Endometrial microvascular endothelial cells (primary cell): ENCODE measurements around the gene SYS1. TPM values are rescaled to one million over a fixed set of nuclear protein-coding genes. Genes with fewer than 3 reads are reported as not detected.

Experiments
- in situ Hi-C: cut with HindIII; loops from 2 replicates; pipeline ENCODE4 v1.10.0; 2017; ENCODE audit warnings: low sequenced_read_pairs, low pct_unique_long_range_greater_than_20kb; ENCODE audit errors: inconsistent ontology term
- total RNA-seq: library from RNA; depleted of rRNA; stranded (reverse); fragments of >200 nt; gene quantifications from one replicate; pipeline ENCODE4 v1.2.3, GENCODE V29; 2015; ENCODE audit errors: inconsistent ontology term

The SYS1 gene
- total RNA-seq, 1 donor from 2014 or later, result 35.1 TPM

DNA sequence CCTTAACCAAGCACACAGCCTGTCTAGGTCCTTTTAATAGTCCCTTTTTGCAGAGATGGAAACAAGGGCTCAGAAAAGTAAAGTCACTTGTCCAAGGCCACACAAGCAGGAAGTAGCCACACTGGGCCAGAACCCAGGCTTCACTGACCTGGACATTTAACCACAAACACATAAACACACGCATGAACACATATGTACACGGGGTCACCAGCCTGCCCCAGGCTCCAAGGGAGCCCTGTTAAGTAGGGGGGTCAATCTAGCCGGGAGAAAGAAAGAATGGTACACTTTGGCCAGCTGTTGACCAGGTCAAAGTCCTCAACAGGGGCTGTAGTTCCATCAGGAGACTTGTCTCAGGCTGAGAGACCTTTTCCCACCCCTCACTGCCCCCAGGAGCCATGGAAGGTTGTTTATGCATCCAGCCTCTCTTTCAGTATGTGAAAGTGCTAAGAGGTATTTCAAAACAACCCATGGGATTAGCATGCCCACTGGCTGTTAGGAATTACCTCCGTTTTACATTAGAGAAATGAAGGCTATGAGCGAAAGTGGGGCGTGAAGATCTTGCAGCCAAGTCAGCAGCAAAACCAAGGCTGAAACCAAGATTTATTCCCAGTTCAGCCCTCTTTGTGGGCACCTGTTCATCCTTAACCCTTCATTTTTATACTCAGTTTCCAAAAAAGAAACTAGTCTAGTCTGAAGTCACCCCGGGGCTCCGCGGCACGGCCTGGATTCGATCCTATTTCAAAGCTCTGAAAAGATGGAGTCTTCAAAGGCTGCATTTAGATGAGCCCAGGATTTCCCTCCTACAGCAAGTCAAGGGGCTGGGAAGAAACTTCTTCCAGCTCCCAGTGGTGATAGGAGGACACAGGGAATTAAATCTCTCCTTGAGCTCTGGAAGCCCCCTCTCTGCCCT is 24.6 kb upstream of the SYS1 start:
- in situ Hi-C loops, result no loop called here

- in situ Hi-C loops, result no loop called here
Measured at GRCh38 chr20:45339084-45339483, 23.9 kb upstream of the SYS1 start.

DNA sequence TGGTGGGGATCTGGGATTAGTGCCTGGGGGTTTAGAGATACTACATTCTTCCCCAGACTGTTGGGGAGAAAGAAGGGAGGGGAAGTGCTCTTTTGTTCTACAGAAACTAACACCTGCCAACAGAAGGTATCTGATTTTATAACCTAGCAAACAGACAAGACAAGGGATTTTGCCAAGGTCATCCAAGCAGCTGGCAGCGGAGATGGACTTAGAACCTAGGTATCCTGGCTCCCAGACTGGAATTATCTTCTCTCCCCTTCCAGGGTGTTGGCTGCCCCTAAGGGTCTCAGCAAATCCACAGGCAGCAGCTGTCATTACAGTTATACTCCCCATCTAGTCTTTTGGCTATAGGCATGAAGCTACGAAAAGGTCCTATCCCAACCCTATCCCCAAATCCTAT is 23.2 kb upstream of the SYS1 start:
- in situ Hi-C loops, result no loop called here

DNA sequence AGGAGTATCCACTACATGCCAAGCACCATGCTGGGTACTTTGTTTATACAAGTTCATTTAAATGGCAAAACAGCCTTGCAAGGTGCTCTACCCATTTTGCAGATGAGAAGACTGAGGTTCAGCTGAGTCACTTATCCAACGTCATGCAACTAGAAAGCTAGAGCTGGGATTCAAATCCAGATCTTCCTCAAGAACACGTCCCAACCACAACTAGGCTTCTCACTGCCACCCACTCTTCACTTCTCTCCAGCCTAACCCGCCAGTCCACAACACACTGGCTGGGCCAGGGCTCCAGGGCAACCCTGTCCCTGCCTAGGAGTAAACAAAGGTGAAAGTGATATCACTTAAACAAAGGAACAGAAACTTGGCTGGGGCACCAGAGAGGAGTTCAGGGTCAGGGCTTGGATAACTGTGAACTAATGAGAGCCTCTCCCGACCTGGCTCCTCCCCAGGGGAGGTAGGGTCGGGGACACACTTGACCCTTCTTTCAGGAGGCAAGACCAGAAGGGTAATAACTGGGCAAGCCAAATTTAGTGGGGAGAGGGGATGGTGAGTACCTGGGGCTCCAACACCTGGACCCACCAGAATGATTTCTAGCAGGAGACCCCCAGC is 22.6 kb upstream of the SYS1 start:
- in situ Hi-C loops, result no loop called here

DNA sequence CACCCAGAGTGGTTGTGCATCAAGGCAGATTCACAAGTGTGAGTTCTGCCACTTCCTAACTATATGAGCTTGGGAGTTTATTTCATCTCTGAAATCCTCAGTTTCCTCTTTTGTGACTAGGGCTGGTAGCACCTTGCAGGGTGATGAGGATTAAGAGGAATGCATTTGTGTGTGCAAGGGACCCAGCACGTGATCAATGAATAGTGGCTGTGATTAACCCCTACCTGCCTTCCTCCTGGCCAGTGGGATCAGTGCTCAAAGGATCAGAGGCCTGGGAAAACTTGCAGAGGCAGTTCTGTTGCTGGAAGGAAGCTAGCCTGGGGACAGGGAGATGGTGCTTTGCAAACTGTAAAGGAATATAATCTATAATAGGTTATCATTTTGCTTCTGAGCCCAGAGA is 22.0 kb upstream of the SYS1 start:
- in situ Hi-C loops, result no loop called here

- in situ Hi-C loops, result no loop called here
Measured at GRCh38 chr20:45341579-45341938, 21.4 kb upstream of the SYS1 start.

GRCh38 chr20:45341939-45342854 is 20.8 kb upstream of the SYS1 start:
- in situ Hi-C loops, result no loop called here

DNA sequence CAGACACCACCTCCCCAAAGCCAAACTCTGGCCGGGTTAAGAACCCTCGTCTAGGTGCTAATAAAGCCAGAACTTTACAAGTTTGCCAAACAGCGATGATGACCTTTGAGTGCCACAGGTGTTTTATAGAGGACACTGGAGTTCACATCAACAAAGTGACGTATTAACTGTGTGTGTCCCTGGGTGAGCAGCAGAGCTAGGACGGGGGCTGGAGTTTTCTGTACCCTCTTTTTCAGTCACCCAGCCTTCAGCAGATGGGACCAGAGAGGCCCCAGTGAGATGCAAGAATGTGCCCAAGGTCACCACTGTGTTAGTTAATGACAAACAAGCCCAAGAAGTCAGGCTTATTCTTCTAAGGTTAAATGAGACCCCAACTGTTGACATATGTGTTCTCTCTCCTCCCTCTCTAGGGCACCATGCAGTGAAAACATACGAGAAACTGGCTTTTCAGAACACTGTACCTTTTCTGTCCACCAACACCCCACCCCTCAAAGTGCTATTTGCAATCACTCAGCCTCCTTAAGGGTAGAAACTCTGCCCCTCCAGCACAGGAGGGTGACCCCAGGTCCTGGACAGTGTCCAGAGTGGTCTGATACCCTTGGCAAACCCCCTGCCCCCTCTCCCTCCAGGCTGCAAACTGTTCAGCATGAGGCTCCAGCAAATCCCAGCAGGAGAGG is 20.0 kb upstream of the SYS1 start:
- in situ Hi-C loops, result no loop called here

GRCh38 chr20:45343532-45344167 is 19.3 kb upstream of the SYS1 start:
- in situ Hi-C loops, result no loop called here

- in situ Hi-C loops, result no loop called here
Measured at GRCh38 chr20:45344168-45344860, 18.6 kb upstream of the SYS1 start.

- in situ Hi-C loops, result no loop called here
Measured at GRCh38 chr20:45345104-45345936, 17.6 kb upstream of the SYS1 start.

- in situ Hi-C loops, result no loop called here
Measured at GRCh38 chr20:45346291-45346718, 16.7 kb upstream of the SYS1 start.

DNA sequence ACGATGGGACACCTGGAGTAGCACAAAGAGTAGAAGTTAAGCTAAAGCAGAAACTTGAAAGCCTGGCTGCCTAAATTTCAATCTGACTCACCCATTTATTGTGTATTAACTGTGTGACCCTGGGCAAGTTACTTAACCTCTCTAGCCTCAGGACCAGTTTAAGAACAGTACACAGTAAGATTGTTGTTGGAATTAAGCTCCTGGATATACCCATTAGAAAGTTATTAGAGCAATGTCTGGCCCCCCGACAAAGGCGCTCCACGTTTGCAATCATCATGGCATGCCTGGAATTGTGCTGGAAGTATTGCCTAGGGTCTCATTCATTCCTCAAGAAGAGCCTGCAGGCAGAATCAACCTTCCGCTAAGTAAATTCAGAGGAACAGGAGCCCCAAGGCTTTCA is 16.1 kb upstream of the SYS1 start:
- in situ Hi-C loops, result no loop called here

GRCh38 chr20:45347297-45347935 is 15.5 kb upstream of the SYS1 start:
- in situ Hi-C loops, result no loop called here

DNA sequence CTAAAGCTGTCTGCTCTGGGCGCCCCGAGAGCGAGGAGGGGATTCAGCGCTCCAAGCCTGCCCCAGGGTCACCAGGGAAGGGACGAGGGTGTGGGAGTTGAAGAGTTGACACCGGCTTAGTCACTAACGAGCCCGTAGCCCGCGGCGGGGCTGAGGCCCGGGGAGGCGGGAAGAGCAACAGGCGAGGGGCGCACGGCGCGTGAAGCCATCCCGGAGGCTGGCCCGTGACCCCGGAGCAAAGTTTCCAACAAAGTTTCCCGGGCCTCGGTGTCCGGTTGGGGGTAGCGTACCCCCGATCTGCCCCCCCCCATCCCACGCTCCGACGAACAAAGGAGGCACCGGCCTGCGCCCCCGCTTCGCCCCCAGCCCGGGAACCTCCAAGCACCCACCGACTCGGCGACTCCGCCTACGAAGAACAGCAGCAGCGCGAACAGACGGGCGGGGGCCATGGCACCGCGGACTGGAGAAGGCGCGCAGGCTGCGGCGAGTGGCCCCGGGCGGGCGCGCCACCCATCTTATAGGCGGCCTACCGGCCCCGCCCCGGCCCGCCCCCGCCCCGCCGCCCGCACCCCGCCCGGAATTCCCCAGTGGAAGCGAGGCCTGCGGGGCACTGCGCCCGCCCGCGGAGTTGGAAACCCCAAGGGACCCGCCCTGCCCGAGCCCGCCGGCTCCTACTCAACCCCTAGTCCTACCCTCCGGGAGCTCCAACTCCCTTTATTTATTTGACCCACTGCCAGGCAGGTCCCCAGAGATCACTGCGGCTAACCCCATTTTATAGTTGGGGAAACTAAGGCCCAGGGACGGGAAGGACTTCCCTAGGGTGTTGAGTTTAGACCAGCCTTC is 14.8 kb upstream of the SYS1 start, which contains the start of gene SDC4:
SDC4 (minus strand) TSS at position 489 of the 843 bp plus-strand sequence; CDS start at position 449, 40 bp downstream.
- in situ Hi-C loops, result no loop called here

DNA sequence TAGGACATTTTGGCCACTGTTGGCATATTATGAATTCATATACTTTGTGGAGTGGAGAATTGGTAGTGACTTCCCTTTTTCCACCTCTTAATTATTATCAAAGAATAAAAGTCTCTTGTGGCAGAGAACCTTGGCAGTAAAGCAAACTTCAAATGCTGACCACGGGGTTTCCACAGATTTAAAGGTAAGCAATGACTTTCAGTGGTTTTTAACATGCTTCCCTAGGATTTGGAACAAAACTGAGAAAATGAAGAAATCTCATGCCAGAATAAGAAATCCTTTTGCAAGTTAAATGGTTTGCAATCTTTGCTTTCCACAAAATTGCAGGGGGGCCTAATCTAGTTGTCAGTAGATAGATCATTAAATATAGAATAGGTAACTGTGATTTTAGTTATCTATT is 12.7 kb upstream of the SYS1 start:
- in situ Hi-C loops, result no loop called here
